Mesenteric fat pad (tissue), 1 donor: Measurements from ENCODE around the gene DPP10. TPM values are rescaled to one million over a fixed set of nuclear protein-coding genes. Genes with fewer than 3 reads are reported as not detected.

ENCODE experiments used
- DNase-seq: peaks from one replicate; pipeline ENCODE4 v3.0.0-alpha.2; 2020; ENCODE audit warnings: low spot score
- total RNA-seq: library from RNA; stranded (reverse); fragmentation: NEBNext Ultra II Directional; extraction: Animal tissue kit (Norgen Biotek cat#: 25700); gene quantifications from one replicate; pipeline ENCODE4 v1.2.1, GENCODE V29; 2021
- donor health status: DM: yes; HTN: yes; CAD: no.

The DPP10 gene
- total RNA-seq, 1 donor from 2014 or later = not detected

- no peak for DNase-seq
Observed at GRCh38 chr2:114789989-114790388, 347.5 kb downstream of the DPP10 start.

- no peak for DNase-seq
Observed at GRCh38 chr2:114797540-114797939, 355.1 kb downstream of the DPP10 start.

GRCh38 chr2:114797942-114798341, 355.5 kb downstream of the DPP10 start:
- DNase-seq = no peak

GRCh38 chr2:114800371-114800770, 357.9 kb downstream of the DPP10 start:
- no peak for DNase-seq

- no peak for DNase-seq
Observed at GRCh38 chr2:114805195-114805594, 362.8 kb downstream of the DPP10 start.

GRCh38 chr2:114810092-114810491, 367.7 kb downstream of the DPP10 start:
- DNase-seq = no peak

GRCh38 chr2:114812261-114812660, 369.8 kb downstream of the DPP10 start:
- DNase-seq = no peak

- no peak for DNase-seq
Observed at GRCh38 chr2:114814355-114814754, 371.9 kb downstream of the DPP10 start.

- no peak for DNase-seq
Observed at GRCh38 chr2:114821055-114821454, 378.6 kb downstream of the DPP10 start.

GRCh38 chr2:114843963-114844362, 401.5 kb downstream of the DPP10 start:
- no peak for DNase-seq

- no peak for DNase-seq
Observed at GRCh38 chr2:114857196-114857595, 414.8 kb downstream of the DPP10 start.

- no peak for DNase-seq
Observed at GRCh38 chr2:114859726-114860510, 417.5 kb downstream of the DPP10 start.

GRCh38 chr2:114862243-114862642, 419.8 kb downstream of the DPP10 start:
- no peak for DNase-seq

- no peak for DNase-seq
Observed at GRCh38 chr2:114864901-114865300, 422.5 kb downstream of the DPP10 start.

GRCh38 chr2:114880046-114880445, 437.6 kb downstream of the DPP10 start:
- DNase-seq = no peak

GRCh38 chr2:114919985-114920384, 477.5 kb downstream of the DPP10 start:
- no peak for DNase-seq

- DNase-seq = no peak
Observed at GRCh38 chr2:114922076-114922475, 479.6 kb downstream of the DPP10 start.

GRCh38 chr2:114925296-114926255, 483.1 kb downstream of the DPP10 start:
- no peak for DNase-seq

- DNase-seq = no peak
Observed at GRCh38 chr2:114926303-114926702, 483.9 kb downstream of the DPP10 start.

GRCh38 chr2:114929225-114929624, 486.8 kb downstream of the DPP10 start:
- no peak for DNase-seq

- no peak for DNase-seq
Observed at GRCh38 chr2:114933671-114934241, 491.3 kb downstream of the DPP10 start.

- DNase-seq = no peak
Observed at GRCh38 chr2:114935031-114935430, 492.6 kb downstream of the DPP10 start.
